ENCODE measurements around the gene IVL.

IVL gene

DNA sequence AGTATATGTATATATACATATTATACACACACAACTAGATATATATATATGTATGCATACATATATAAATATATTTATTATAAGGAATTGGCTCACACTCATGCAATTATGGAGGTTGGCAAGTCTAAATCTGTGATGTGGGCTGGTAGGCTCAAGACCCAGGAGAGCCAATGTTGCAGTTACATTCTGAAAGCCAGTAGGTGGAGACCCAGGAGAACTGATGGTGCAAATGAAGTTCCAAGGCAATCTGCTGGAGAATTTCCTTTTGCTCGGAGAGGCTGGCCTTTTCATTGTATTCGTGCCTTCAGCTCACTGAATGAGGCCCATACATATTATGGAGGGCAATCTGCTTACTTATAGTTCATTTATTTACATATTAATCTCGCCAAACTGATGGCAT lies 9.4 kb downstream of the IVL start:
- TF ChIP-seq, protein P1, sequence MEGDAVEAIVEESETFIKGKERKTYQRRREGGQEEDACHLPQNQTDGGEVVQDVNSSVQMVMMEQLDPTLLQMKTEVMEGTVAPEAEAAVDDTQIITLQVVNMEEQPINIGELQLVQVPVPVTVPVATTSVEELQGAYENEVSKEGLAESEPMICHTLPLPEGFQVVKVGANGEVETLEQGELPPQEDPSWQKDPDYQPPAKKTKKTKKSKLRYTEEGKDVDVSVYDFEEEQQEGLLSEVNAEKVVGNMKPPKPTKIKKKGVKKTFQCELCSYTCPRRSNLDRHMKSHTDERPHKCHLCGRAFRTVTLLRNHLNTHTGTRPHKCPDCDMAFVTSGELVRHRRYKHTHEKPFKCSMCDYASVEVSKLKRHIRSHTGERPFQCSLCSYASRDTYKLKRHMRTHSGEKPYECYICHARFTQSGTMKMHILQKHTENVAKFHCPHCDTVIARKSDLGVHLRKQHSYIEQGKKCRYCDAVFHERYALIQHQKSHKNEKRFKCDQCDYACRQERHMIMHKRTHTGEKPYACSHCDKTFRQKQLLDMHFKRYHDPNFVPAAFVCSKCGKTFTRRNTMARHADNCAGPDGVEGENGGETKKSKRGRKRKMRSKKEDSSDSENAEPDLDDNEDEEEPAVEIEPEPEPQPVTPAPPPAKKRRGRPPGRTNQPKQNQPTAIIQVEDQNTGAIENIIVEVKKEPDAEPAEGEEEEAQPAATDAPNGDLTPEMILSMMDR (IDR thresholded peaks at IDR 0.05; ENCODE audit: control extremely low read depth, extremely low read depth, low read depth, missing control alignments), result peak; percentile 23
- ChIA-PET POLR2A (no interaction called here), CTCF (interaction anchor here (0.8 to 0.9 kb wide), 2 partner anchors 12 to 306 kb away, joined by 3 read pairs; no protein-coding TSS in a partner anchor)
- DNase-seq (ENCODE audit: extremely low spot score), result no peak

DNA sequence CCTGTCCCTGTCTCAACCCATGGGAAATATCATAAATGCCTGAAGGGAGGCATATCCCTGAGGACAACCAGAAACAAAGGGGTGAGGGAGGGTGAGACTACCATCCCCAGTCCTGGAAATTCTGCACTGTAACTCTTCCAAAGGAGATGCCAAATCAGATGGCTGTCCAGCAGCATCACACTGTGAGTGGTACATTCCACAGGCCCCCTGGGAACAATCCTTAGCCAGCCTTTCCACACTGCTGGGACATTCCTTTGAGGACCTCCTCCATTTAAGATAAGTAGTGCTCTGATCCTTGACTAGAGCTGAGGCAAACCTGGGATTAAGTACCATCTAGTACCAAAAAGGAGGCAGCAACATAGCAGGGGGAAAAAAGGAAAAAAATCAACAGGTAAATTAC lies 10.7 kb downstream of the IVL start:
- TF ChIP-seq, protein P1 (IDR thresholded peaks at IDR 0.05; ENCODE audit: control extremely low read depth, extremely low read depth, low read depth, missing control alignments), result no peak
- CTCF ChIA-PET, result interaction anchor here (0.6 to 2.2 kb wide), 2 partner anchors 49 to 310 kb away, joined by 3 to 13 read pairs; no protein-coding TSS in a partner anchor
- no peak for DNase-seq (ENCODE audit: extremely low spot score)
- POLR2A ChIA-PET, result no interaction called here

DNA sequence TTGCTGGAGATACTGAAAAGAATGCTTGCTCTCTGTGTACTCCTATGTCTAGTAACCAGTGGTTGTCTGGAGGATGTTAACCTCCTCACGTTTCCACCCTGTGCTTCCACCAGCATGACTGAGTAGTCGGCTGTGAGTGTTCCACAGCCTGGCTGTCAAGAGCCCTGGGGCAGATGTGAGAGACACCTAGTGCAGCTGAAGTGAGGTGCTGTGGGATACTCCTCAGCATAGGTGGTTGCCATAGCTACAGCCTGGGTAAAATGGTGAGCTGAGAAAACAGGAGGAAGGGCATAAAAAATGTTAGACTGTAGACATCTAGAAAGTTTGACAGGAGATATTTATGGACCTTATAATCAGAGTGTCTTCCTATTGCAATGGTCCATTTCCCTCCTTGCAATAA lies 15.8 kb downstream of the IVL start:
- ChIA-PET POLR2A (no interaction called here), CTCF (interaction anchor here (1.0 to 8.3 kb wide), 5 partner anchors 20 to 271 kb away, joined by 3 to 131 read pairs (median 3); no protein-coding TSS in a partner anchor)
- DNase-seq (ENCODE audit: extremely low spot score), result no peak
- TF ChIP-seq, protein P1 (IDR thresholded peaks at IDR 0.05; ENCODE audit: control extremely low read depth, extremely low read depth, low read depth, missing control alignments), result no peak

DNA sequence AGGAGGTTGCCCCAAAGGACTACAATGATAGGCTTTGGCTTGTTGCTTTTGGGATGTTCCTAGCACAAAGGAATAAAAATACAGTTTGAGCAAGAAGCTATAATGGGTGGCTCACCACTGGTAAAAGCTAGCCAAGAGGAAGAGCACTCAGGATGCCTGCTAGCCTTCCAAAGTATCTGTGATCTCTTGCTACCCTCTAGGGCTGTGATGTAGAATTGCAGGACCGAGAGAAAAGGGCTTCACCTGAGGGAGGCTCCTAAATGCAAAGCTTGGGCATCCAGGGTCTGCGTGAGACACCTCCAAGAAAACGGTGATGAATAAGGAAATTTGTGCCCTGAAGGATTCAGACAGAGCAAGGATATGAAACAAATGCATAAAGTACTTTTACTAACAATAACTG lies 17.7 kb downstream of the IVL start:
- peak; percentile 52 for DNase-seq (ENCODE audit: extremely low spot score)
- ChIA-PET CTCF (interaction anchor here (0.6 to 8.3 kb wide), 41 partner anchors 9 to 737 kb away, joined by 3 to 131 read pairs (median 5); partner anchors contain the start of genes IVL, LORICRIN, SMCP and SPRR4), POLR2A (no interaction called here)
- TF ChIP-seq, protein P1 (IDR thresholded peaks at IDR 0.05; ENCODE audit: control extremely low read depth, extremely low read depth, low read depth, missing control alignments), result peak; percentile 65

DNA sequence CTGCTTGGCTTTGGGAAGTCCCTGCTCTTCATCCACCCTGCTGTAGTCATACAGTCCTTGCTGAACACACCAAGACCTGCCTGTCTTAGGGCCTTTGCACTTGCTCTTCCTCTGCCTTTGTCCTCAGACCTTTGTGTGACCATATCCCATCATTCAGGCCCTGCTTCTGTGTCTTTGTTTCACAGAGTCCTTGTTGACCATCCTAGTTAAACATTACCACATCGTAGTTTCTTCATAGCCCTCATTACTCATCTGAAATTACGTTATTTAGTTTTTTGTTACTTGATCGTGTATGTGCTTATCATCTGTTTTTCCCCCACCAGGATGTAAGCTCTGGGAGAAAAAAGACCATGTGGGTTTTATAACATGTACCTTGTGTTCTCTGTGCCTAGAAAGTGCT lies 20.3 kb downstream of the IVL start:
- ChIA-PET POLR2A (no interaction called here), CTCF (interaction anchor here (8.3 kb wide), 1 partner anchor 58 kb away, joined by 131 read pairs; no protein-coding TSS in a partner anchor)
- TF ChIP-seq, protein P1 (IDR thresholded peaks at IDR 0.05; ENCODE audit: control extremely low read depth, extremely low read depth, low read depth, missing control alignments), result no peak
- no peak for DNase-seq (ENCODE audit: extremely low spot score)

DNA sequence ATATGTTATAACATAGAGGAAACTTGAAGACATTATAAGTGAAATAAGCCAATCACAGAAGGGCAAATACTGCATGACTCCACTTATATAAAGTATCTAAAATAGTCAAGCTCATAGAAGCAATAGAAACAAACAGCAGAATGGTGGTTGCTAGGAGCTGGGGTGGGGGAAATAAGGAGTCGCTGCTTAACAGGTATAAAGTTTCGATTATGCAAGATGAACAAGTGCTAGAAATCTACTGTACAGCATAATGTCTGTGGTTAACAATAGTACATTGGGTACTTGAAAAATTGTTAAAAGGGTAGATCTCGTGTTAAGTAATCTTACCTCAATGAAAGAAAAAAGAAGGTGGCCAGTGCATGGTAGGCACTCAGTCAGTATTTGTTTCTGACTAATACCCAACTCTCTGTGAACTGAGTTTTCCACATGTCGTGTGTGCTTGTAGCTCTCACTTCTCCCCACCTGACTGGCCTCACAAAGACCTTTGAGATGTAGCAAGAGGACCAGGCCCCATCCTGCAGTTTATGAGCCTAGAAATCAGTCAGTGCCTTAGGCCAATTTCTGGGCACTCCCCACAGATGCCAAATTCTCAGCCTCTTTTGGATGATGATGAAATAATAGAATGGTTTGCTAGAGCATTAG lies 23.9 kb downstream of the IVL start:
- TF ChIP-seq, protein P1 (IDR thresholded peaks at IDR 0.05; ENCODE audit: control extremely low read depth, extremely low read depth, low read depth, missing control alignments), result no peak
- POLR2A ChIA-PET, result no interaction called here
- CTCF ChIA-PET, result interaction anchor here (0.9 to 1.4 kb wide), 2 partner anchors 9 to 290 kb away, joined by 3 read pairs; no protein-coding TSS in a partner anchor
- no peak for DNase-seq (ENCODE audit: extremely low spot score)

Measured in GM10248 (cell line).